IPS-NIHi11 (cell line): ENCODE measurements around the gene B4GALT3.
"Not testable (repeated sequence)": the region's sequence is repeated elsewhere in the genome, so short reads cannot be mapped to it uniquely, and the experiment has no call there.

Experiments
- DNase-seq: peaks from one replicate; pipeline ENCODE4 v3.0.0; 2012; ENCODE audit warnings: mixed read lengths, low spot score

B4GALT3 gene

DNA sequence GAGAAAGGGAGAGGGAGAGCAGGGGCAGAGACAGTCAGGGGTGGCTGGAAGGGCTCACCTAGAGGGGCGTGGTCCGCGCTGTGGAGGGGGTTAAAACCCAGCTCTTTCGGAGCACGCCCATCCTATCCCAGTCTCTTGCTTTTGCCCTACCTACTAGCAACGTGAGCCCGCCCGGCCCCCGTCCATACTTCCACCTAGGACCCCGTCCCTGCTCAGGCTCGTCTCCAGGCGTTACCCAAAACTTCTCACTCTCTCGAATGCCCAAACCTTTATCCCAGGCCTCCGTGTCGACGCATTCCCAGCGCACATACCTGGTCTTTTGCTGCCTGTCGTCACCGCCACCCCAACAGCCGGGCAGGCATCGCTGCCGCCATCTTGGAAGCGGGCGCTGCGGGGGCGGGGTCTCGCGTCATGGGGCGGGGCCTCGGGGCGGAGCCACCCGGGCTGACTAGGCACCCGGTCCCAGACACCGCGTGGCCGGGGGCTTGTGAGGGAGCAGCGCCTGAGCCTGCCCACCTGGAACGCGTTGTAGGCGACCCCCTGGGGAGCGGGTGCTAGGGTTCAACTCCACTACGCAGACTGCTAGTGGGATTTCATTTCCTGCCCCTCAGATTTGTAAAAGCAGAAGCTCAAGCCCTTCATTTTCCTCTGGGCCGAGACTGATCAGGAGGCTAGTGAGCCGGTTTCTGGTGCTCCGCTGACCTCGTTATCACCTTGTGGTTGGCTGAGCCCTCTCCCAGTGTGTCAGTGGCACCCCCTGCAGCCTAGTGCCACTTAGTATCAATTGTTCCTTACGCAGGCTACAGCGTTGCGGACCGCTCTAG lies at the start of gene B4GALT3:
B4GALT3 (minus strand) TSS at position 396 of the 824 bp plus-strand sequence. CDS start 1,447 bp downstream, outside the sequence.
- DNase-seq, result peak; percentile 99

DNA sequence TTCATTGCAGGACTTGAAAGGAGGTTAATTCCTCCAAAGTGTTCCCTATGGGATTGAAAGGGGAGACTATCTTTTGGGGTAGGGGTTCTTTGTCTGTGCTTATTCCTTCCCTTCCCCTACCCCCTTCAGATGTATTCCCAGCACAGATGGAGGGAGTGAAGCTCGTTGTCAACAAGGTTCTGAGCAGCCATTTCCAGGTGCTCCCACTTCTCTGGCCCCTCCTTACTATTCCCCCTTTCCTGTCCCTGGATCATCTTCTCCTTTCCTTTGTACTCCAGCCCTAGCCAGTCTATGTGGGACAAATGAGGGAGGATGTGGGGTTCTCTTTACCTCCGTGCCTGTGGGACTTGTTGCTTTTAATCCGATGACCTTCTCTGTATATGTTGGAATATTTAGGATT lies 49.5 kb upstream of the B4GALT3 start:
- no peak for DNase-seq

DNA sequence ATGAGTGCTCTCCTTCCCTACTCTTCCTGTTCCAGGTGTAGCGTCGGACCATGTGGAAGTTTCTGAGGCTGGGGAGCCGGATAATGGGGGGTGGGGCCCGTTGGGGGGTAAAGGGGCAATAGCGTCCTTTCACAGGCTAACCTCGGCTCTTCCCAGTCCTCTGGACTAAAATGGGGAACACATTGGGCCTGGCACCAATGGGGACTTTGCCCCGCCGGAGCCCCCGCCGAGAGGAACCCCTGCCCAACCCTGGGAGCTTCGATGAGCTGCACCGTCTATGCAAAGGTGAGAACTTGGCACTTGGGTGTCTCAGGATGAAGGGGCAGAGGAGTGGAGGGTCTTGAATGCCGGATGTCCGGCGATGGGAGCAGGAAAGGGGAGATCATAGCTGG lies 49.0 kb upstream of the B4GALT3 start:
- DNase-seq, result no peak

DNA sequence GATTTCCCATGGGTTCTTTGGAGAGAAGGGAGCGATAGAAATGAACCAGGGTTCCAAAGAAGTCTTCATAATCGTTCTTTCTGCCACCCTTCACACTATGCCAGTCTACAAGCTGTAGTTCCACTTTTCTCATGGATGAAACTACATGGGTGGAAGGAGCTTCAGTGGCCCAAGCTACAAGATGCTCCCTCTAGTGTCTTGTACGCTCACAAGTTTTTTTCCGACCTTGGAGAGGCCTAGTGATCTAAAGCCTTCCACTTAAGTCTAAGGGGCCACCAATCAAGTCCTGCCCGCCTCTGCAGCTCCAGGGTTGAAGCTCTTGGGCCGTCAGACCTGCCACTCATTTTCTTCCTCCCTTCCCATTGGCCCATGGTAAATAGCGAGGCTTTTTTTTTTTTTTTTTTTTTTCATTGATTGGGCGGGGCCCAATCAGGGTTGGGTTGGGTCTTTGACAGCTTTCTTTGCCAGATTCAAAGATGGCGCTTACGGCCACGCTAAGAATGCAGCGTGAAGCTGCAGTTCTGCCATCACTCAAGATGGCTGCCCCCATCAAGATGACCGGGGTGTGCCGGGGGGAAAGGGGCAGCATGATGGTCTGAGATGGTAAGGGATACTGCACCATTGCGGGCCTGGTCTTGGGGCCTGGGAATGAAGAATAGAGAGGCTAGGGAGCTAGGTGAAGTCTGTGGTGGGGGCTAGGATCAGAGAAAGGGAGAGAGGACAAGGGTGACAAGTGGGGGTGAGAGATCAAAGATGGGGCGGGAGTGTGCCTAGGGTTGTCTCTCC lies 48.4 kb upstream of the B4GALT3 start, which contains the start of gene TOMM40L:
TOMM40L (plus strand) TSS at position 527 of the 786 bp plus-strand sequence. CDS start 430 bp downstream, outside the sequence.
- peak; percentile 96 for DNase-seq

DNA sequence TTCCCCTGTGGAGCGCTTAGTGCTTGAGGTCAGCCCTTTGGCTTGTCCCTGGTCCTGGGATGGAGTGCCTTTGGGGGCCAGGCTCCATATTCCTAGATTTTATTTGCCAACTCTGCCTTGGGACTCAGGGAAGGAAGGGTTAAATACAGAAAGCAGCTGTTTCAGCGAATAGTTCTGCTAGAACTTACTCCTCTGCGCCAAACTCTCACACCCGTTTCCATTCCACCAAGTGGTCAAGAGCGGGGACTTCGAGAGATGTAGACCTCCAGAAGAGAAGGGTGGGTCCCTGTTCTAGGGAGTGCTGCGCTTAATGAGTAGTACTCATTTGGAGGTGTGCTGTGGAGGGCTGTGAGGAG lies 47.8 kb upstream of the B4GALT3 start:
- DNase-seq, result no peak

DNA sequence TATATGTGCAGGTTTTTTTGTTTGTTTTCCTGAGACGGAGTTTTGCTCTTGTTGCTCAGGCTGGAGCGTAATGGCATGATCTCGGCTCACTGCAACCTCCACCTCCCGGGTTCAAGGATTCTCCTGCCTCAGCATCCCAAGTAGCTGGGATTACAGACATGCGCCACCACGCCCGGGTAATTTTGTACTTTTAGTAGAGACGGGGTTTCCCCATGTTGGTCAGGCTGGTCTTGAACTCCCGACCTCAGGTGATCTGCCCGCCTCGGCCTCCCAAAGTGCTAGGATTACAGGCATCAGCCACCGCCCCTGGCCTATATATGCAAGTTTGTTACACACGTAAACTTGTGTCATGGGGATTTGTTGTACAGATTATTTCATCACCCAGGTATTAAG lies 47.4 kb upstream of the B4GALT3 start:
- not testable (repeated sequence) for DNase-seq

DNA sequence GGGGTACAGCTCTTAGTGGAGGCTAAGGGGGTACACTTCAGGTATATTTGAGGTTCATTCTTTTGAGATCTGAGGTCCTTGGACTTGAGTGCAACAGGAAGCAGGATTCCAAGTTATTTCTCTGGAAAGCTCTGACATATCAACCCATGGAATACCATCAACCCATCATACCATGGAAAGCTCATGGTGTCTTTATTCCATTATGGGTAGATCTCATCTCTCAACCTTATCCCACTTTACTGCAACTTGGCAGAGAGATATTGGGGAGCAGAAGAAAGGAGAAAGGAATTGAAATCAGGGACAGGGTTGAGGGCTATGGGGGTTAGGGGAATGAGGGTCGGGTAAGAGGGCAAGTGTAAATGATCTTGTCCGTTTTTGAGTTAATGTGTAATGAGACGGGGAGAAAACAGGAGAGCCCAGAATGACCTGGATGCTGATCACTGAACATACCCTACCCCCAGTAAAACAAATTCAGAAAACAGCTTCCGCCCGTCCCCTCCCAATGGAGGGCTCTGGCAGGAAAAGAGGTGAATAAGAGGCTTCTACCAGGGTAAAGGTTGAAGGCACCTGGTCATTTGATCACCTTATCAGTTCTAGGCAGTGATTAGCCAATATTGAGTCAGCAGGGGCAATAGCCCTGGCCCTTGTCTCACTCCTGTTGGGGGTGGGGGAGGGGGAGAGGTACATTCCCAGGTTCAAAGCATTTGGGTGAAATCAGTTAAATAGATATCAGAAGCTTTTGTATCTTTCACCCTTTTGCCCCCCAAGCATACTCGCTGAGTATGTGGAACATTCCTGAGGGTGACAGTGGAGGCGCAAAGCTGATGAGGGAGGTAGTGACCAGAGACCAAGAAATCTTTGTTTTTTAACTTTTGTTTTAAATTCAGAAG lies 46.7 kb upstream of the B4GALT3 start:
- no peak for DNase-seq

DNA sequence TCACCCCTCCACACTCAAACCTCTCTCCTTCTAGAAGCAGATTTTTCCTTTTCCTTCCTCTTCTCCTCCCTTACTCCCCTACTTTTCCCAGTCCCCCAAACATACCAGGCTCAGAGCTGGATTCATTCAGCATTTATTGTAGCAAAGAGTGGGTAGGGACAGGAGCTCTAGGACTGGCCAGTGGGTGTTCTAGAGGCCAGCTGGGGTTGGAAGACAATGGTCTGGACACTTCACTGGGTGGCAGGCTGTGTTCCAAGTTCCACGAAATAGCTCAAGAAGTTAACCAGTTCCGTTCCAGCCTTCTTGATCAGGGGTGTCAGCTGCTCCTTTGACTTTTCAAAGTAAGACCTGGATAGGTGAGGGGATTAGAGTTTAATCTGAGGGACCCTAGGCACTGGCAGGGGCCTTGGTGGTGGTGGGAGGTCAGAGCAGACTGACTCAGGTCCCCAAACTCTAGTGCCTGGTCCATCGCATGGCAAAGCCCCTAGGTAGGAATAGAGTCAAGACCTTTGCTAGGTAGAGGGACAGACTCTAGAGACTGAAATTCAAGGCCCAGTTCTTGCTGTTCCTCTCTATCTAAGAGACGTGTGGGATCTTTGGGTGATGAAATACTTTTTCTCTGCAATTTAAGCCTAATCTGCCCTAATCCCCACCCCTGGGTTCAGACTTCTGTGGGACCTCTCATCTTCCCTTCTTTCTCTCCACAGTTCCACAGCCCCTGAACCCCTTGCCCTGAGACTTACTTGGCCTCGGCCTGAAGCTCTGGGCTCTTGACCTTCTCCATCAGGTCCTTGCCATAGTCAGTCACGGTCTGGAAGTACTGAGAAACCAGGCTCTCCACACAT lies 45.1 kb upstream of the B4GALT3 start:
- DNase-seq, result no peak

DNA sequence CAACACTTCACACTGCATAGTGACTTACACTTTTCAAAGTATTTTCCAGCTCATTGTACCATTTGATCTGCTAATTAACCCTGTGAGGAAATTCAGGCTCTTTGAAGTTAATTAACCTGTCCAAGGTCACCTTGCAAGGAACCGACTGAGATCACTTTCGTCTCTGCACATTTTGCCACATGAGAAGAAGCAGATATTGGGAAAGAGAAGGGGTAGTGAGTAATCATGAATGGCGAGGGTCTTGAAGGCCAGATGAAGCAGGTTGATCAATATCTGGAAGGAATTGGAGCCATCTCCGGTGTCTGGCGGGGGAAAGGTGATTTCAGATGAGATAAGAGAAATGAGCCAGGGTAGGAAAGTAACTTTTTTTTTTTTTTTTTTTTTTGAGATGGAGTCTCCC lies 42.7 kb upstream of the B4GALT3 start:
- DNase-seq, result no peak

DNA sequence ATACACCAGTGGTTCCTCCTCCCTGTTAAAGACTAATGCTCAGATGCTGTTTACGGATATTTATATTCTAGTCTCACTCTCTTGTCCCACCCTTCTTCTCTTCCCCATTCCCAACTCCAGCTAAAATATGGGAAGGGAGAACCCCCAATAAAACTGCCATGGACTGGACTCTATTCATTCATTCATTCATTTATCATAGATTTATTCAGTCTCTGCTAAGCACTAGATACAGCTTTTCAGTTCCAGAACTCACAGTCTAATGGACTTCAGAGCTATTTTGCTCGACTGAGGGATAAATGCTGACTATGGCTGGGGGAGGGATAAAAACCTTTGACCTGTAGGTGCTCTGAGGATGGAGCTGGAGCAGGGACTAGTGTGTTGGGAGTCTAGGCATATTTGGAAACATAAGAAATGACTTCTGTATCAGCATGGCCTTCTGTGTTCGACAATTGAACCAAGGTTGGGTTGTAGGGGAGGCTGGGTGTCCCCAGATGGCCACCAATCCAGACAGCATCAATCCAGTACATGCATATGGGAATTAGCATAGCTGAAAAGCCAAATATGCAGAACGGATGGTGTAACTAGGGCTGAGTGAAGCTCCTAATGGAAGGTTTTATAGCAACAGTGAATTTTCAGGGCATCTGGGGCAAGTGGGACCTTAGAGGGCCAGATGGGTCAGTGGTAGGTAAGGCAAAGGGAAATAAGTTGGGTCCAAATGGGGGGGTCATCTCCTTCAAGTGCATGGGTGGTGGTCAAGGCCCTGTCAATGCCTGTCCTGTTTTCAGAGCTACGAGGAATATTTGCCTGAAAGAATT lies 42.0 kb upstream of the B4GALT3 start:
- no peak for DNase-seq

DNA sequence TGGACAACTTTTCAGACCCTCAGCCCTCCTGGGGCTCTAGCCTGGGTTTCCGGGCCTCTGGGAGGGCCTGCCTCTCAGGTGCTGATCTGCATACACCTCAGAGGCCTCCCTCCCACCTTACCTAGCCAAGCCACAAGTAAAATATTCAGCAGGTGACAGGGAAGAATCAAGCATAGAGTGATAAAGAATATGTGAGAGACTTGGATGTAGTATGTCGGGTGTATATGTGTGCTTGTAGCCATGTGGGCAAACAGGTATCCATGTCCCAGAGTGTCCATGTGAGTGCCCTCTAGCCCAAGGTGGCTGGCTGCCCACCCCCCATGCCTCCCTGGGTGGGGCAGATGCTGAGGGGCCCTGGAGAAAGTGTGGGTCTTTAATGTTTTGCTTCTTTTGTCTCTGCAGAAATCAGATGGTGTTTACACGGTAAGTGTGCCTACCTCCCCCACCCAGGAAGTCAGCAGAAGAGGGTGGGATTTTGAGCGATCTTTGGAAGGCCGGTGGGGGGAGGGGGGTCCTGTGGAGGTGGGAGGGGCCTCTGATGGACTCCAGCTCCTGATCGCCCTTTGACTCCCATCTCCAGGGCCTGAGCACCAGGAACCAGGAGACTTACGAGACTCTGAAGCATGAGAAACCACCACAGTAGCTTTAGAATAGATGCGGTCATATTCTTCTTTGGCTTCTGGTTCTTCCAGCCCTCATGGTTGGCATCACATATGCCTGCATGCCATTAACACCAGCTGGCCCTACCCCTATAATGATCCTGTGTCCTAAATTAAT lies 41.2 kb upstream of the B4GALT3 start:
- no peak for DNase-seq

DNA sequence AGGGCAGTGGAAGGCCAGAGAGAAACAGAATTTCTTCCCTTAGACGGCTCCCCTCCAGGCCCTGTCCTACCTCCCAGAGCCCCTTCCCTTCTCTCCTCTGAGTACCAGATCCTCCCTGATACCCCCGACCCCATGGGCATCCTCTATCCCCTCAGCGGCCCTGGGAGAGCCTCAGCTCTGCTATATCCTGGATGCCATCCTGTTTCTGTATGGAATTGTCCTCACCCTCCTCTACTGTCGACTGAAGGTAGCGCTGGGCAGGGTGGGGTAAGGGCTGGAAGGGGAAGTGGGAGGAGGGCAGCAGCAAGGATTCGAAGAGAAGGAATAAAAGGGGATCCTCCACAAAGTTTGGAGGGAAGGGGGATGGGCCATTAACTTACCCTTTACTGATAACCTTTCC lies 40.5 kb upstream of the B4GALT3 start:
- DNase-seq, result no peak

DNA sequence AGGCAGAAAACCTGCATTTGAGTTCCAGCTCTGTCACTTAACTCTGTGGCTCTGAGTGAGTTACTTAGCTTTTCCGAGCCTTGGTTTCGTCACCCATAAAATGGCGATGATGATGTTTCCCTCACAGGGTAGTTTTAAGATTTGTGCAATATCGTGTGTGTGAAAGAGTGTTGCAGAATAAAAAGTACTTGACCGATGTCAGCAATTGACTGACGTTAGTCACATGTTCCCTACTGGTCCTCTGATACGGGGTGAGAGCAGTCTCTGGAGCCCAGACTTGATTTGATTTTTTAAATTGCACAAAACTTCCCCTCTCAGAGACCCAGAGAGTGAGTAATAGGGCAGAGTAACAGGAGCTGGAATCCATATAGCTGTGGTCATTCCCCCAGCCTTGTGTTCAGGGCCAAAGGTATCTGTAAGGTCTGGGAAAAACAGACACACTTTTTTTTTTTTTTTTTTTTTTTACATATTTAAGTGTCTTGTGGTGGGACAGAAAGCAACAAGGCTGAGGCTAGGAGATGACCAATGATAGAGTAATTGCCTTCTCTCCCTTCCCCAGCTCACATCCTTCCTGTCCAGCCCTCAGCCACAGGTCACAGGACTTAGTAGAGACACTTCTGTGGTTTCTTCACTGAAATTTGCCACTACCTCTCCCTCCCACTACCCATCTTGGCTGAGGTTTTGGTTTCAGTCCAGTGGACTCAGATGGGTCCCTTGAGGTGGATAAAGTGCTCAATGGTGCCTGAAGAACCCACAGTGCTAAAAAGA lies 39.8 kb upstream of the B4GALT3 start:
- no peak for DNase-seq

DNA sequence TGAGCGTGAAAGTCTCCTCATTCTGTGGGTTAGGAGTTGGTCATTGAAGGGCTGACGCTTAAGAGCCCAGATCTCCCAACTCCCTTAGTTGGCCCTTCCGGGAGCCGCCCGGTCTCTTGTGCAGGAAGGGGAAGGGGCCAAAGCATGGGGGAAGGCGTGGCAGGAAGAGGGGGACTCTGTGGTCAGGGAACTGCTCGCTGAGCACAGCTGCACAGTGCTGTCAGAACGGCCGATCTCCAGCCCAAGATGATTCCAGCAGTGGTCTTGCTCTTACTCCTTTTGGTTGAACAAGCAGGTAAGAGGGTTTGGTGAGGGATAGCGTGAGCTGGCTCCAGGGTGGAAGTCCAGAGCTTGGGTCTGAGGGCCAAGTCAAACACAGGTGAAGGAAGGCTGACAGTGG lies 37.8 kb upstream of the B4GALT3 start, which contains the start of gene FCER1G:
FCER1G (plus strand) TSS at position 220 of the 400 bp plus-strand sequence; CDS start at position 247, 27 bp downstream.
- no peak for DNase-seq

DNA sequence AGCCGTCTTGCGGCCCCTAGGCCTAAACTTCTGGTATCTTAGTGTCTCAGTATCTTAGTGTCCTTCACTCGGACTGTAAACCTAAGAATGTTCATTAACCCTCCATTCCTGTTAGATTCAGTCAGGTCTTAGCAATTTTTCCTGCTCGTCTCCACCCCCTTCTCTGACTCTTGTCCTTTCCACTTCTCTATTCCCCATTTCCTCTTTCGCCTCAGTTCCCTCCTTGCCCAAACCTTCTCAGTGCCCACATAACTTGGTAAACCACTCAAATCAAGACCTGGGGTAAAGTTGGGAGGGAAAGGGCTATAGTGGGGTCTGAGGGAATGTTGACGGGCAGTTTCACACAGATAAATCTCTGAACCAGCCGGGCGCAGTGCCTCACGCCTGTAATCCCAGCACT lies 37.1 kb upstream of the B4GALT3 start:
- DNase-seq, result no peak

DNA sequence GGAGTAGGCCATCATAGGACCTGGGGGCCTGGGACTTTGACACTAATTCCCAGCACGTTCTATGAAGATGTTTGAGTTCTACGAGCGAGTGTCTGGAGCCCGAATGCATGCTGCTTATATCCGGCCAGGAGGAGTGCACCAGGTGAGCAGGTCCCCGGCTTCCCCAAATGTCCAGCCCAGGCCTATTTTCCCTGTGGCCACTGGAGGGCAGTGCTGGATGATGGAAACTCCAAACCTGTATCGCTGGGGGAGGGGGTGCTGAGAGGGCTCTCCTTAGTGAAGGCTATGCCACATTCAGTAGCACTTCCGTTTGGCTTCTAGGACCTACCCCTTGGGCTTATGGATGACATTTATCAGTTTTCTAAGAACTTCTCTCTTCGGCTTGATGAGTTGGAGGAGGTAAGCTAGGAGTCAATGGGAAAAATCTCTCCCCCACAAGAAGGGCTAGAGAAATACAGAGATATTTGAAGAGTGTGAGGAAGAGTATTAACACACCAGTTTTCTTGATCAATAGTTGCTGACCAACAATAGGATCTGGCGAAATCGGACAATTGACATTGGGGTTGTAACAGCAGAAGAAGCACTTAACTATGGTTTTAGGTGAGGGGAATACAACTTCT lies 32.6 kb upstream of the B4GALT3 start:
- peak; percentile 92 for DNase-seq

DNA sequence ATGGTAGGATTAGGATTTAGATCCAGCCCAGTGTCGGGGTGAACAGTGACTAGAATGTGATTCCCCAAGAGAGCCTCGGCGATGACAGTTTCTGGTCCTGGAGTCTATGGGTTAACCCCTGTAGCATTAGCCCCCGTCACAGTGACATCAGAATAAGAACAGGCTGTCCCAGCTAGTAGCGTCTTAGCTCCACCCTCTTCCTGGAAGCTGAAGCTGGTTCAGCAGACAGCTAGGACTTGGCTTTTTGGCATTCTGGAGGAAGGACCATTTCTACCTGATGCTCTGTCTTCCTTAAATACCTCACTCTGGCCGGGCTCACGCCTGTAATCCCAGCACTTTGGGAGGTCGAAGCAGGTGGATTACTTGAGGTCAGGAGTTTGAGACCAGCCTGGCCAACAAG lies 29.9 kb upstream of the B4GALT3 start:
- no peak for DNase-seq
